ENCODE data around the gene GBGT1. TPM values are rescaled to one million over a fixed set of nuclear protein-coding genes. Genes with fewer than 3 reads are reported as not detected.

The GBGT1 gene
- total RNA-seq, 4 donors from 2014 or later, result 7.0 to 49.5 (median 14.1) TPM

DNA sequence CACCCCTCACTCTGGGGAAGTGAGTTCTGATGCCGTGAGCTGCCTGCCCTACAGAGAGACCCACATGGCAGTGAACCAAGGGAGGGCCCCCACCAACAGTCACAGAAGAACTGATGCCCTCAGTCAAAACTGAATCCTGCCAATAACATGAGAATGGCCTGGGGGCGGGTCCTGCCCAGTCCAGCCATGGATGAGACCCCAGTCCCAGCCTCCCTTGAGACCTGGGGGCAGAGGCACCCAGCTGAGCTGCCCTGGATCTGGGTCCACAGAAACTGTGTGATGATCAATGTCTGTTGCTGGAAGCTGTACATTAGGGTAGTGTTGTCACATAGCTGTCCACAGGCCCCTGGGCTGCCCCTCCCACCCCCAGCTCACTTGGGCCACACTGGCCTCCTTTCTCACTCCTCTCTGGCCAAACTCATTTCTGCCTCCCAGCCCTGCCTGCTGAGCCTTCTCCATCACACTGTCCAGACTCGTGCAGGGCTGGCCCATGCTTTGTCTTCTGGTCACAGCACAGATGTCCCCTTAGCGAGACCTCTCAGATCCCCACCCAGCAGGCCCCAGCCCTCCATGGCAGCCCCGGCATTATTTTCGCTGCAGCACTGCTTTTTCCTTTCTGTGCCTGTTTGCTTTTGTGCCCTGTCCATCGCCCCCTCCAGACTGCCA, 16.8 kb downstream of the GBGT1 start:
- H3K4me3 ChIP-seq, result peak overlapping the region in 2 of 4 donors; percentile 75 to 91
- H3K4me1 ChIP-seq, result peaks cover 23 to 65% (median 34%) of the 10 kb centered on the region in 4 donors
- TF ChIP-seq POLR2A (IDR thresholded peaks at IDR 0.05), result no peak
- TF ChIP-seq, protein P1, sequence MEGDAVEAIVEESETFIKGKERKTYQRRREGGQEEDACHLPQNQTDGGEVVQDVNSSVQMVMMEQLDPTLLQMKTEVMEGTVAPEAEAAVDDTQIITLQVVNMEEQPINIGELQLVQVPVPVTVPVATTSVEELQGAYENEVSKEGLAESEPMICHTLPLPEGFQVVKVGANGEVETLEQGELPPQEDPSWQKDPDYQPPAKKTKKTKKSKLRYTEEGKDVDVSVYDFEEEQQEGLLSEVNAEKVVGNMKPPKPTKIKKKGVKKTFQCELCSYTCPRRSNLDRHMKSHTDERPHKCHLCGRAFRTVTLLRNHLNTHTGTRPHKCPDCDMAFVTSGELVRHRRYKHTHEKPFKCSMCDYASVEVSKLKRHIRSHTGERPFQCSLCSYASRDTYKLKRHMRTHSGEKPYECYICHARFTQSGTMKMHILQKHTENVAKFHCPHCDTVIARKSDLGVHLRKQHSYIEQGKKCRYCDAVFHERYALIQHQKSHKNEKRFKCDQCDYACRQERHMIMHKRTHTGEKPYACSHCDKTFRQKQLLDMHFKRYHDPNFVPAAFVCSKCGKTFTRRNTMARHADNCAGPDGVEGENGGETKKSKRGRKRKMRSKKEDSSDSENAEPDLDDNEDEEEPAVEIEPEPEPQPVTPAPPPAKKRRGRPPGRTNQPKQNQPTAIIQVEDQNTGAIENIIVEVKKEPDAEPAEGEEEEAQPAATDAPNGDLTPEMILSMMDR (IDR thresholded peaks at IDR 0.05), result no peak
- no peaks in the 10 kb centered on the region for H3K36me3 ChIP-seq
- peak overlapping the region in 3 of 4 donors; percentile 90 to 99 (median 94) for H3K27ac ChIP-seq
- no peaks in the 10 kb centered on the region for H3K27me3 ChIP-seq
- H3K9me3 ChIP-seq, result no peaks in the 10 kb centered on the region
- DNase-seq, result no peak

DNA sequence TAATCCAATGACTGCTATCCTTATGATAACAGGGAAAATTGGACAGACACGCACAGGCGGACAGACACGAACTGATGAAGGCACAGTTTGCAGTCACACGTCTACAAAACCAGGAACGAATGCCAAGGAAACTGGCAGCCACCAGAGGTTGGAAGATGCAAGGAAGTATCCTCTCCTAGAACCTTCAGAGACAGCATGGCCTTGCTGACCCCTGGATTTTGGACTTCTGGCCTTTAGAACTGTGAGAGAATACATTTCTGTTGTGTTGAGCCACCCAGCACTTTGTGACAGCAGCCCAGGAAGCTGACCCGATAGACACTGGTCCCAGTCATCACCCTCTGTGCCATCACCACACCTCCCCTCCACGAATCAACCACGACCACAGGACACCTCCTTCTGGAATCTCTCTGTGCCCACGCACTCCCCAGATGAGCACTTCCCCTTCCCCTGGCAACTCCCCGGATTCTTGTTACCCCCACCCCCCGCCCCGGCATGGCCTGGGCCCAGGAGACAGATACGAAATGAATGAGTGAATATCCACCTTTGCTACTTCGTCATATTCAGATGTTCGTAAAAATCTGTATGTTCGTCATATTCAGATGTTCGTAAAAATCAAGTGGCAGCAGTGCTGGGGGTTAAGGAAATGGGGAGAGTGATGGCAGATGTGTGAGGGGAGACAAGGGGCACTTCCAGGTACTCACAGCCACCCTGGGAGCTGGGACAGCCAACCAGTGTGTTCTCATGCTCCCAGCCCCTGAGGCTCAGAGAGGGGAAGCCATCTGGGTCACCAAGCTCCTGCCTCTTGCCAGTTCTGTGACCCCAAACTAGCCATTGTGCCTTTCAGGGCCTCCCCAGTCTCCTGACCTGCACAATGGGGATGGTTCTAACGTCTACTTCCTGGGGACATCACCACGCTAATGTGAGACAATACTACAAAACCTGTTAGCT, 18.5 kb downstream of the GBGT1 start:
- Histone ChIP-seq H3K27ac (peak overlapping the region; percentile 77 to 98 (median 90)), H3K4me3 (peak overlapping the region in 2 of 4 donors; percentile 37 to 49), H3K27me3 (no peaks in the 10 kb centered on the region), H3K36me3 (no peaks in the 10 kb centered on the region), H3K4me1 (peaks cover 33 to 82% (median 36%) of the 10 kb centered on the region in 4 donors), H3K9me3 (no peaks in the 10 kb centered on the region)
- TF ChIP-seq, protein P1 (IDR thresholded peaks at IDR 0.05), result no peak
- DNase-seq, result peak in 2 of 3 donors; percentile 57 to 63

DNA sequence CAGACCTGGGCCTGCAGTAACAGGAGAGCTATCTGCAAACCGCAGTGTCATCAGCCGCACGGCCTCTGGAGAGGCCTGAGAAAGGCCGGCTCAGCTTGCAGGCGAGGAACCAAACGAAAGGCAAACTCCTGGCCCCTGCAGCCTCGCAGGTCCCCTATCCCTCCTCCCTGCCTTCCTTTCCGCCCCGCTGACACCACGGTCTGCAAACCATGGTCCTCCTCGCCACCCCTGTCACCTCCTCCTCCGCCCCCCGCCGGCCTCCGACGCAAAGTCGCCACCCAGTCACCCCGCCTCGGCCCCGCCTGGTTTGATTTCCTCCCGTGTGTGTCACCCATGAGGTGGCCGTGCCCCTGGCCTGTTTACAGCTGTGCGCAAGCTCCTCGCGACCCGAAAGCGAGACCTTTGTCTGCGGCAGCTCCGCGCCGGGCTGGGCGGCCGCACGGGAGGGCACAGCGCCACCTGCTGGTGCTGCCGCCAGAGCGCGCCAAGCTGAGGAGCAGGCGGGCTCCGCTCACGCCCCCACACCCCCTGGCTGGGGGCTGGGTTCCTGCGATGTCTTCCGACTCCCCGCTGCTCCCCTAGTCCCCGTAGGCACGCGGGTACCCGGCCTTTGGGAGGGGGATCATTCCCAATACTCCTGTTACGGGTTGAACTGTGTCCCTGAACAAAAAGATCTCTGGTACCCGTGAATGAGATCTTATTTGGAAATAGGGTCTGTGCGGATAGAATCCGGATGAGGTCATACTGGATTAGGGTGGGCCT, 19.4 kb downstream of the GBGT1 start:
- TF ChIP-seq POLR2A (IDR thresholded peaks at IDR 0.05), result peak in 1 of 2 donors; percentile 48
- TF ChIP-seq, protein P1 (IDR thresholded peaks at IDR 0.05), result peak; percentile 98 to 100 (median 99)
- H3K27ac ChIP-seq, result peak overlapping the region; percentile 77 to 98 (median 90)
- no peaks in the 10 kb centered on the region for H3K27me3 ChIP-seq
- no peaks in the 10 kb centered on the region for H3K9me3 ChIP-seq
- peak; percentile 94 to 98 (median 95) for DNase-seq
- no peaks in the 10 kb centered on the region for H3K36me3 ChIP-seq
- peaks cover 33 to 84% (median 36%) of the 10 kb centered on the region in 4 donors for H3K4me1 ChIP-seq
- peak overlapping the region; percentile 21 to 49 (median 36) for H3K4me3 ChIP-seq

DNA sequence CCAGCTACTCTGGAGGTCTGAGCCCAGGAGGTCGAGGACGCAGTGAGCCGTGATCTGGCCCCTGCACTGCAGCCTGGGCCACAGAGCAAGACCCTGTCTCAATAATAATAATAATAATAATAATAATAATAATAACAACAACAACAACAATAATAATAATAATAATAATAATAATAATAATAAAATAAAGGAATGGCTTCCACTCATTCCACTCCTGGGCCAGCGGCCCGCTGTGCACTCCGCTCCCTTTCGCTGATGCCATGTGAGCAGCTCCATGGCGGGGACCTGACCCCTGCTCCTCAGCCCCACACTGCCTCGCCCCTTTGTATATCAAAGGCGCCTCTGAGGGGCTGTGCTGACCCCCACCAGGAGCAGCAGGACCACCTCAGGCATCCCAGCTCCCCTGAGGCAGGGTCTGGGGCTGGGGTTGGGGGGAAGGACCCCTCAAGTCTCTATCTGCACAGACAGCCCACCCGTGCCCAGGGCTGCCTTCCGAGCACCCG, 20.0 kb downstream of the GBGT1 start:
- TF ChIP-seq POLR2A (IDR thresholded peaks at IDR 0.05), result no peak
- TF ChIP-seq, protein P1 (IDR thresholded peaks at IDR 0.05), result no peak
- Histone ChIP-seq H3K27ac (peak overlapping the region; percentile 77 to 98 (median 90)), H3K9me3 (no peaks in the 10 kb centered on the region), H3K4me3 (peak overlapping the region; percentile 21 to 49 (median 36)), H3K4me1 (peaks cover 33 to 90% (median 36%) of the 10 kb centered on the region in 4 donors), H3K27me3 (no peaks in the 10 kb centered on the region), H3K36me3 (no peaks in the 10 kb centered on the region)
- DNase-seq, result peak in 2 of 3 donors; percentile 49 to 53

Data from Peyer's patch (tissue), 4 donors.